Body of pancreas (tissue), 4 donors: ENCODE measurements around the gene RAB23. TPM values are rescaled to one million over a fixed set of nuclear protein-coding genes. Genes with fewer than 3 reads are reported as not detected.

Source experiments
- ATAC-seq: fragments of 150-250 bp; one replicate; pipeline ENCODE4 v1.9.1; 2016
- DNase-seq, 4 donors: peaks; one replicate each; pipeline ENCODE4 v3.0.0-alpha.2; 2019
- H3K27ac ChIP-seq, 4 donors: fragments of 200-600 bp; sonication (generic); 1 replicate in 3 of 4; 2 replicates in 1 of 4; pipeline versions ENCODE4 v1.5.1 to v1.6.1; 2016 to 2019; ENCODE audit warnings: mild to moderate bottlenecking in 1 of 4, mixed read lengths in 1 of 4, moderate library complexity in 1 of 4
- H3K27me3 ChIP-seq, 2 donors: fragments of 200-600 bp; sonication (generic); one replicate each; pipeline ENCODE4 v1.6.0; 2016; ENCODE audit warnings: mild to moderate bottlenecking in 1 of 2
- H3K36me3 ChIP-seq, 2 donors: fragments of 200-600 bp; sonication (generic); replicated peaks in 1 of 2; 2 replicates each; pipeline ENCODE4 v1.5.1; 2016; ENCODE audit warnings: low read depth in 2 of 2; ENCODE audit not compliant: insufficient read depth in 1 of 2
- H3K4me1 ChIP-seq: fragments of 200-600 bp; sonication (generic); one replicate; pipeline ENCODE4 v1.6.0; 2016
- H3K4me3 ChIP-seq, 2 donors: fragments of 200-600 bp; sonication (generic); 1 replicate in 1 of 2; 2 replicates in 1 of 2; pipeline ENCODE4 v1.5.1; 2016 to 2019
- H3K9me3 ChIP-seq, 3 donors: fragments of 200-600 bp; sonication (generic); 1 replicate in 2 of 3; 2 replicates in 1 of 3; pipeline ENCODE4 v1.5.1; 2016
- CTCF ChIP-seq, 7 experiments: fragments of 450-650 bp in 4 of 7; fragments of 200-600 bp in 3 of 7; sonication (generic) in 3 of 7; IDR thresholded peaks; one replicate each; pipeline ENCODE4 v1.5.1; 2016 to 2019; ENCODE audit warnings: antibody characterized with exemption in 7 of 7
- POLR2A ChIP-seq, 3 donors: fragments of 450-650 bp; IDR thresholded peaks; one replicate each; pipeline ENCODE4 v1.6.1; 2016; ENCODE audit warnings: antibody characterized with exemption in 3 of 3, mild to moderate bottlenecking in 2 of 3
- WGBS, 2 donors: methylation state at CpG; one replicate each; pipeline ENCODE4 v1.1.5; 2017; 5-methylcytosine and 5-hydroxymethylcytosine counted together
- intact Hi-C: fragments of 100-400 bp; cut with DNase I; formaldehyde crosslinking; loops from one replicate; pipeline ENCODE4 v1.15.1; 2023
- total RNA-seq, 2 donors: library from RNA; depleted of rRNA; stranded (reverse); fragments of >200 nt; gene quantifications; one replicate each; pipeline ENCODE4 v1.1.0, GENCODE V29; 2016

Gene RAB23
- total RNA-seq, 2 donors from 2014 or later, result 2.1 to 5.6 TPM

GRCh38 chr6:57207141-57207540 is 15.0 kb downstream of the RAB23 start:
- DNase-seq (no peak), ATAC-seq (no peak)
- Histone ChIP-seq H3K9me3 (no peaks in the 10 kb centered on the region), H3K4me1 (no peaks in the 10 kb centered on the region), H3K4me3 (no peak overlapping the region), H3K27ac (no peak overlapping the region), H3K36me3 (no peaks in the 10 kb centered on the region), H3K27me3 (no peaks in the 10 kb centered on the region)
- no peak for TF ChIP-seq POLR2A (IDR thresholded peaks at IDR 0.05)
- no peak for TF ChIP-seq CTCF (IDR thresholded peaks at IDR 0.05)
- intact Hi-C loops, result no loop called here
- 77 to 81% methylated on average over 2 of the region's 2 CpGs for WGBS, 2 donors

GRCh38 chr6:57205550-57206328 is 16.4 kb downstream of the RAB23 start:
- H3K9me3 ChIP-seq, result no peaks in the 10 kb centered on the region
- intact Hi-C loops, result no loop called here
- no peak for ATAC-seq
- no peak overlapping the region for H3K27ac ChIP-seq
- no peaks in the 10 kb centered on the region for H3K36me3 ChIP-seq
- no peaks in the 10 kb centered on the region for H3K27me3 ChIP-seq
- TF ChIP-seq CTCF (IDR thresholded peaks at IDR 0.05) (no peak), POLR2A (IDR thresholded peaks at IDR 0.05) (no peak)
- WGBS, 2 donors, result 79 to 86% methylated on average over 7 of the region's 7 CpGs
- no peak overlapping the region for H3K4me3 ChIP-seq
- DNase-seq, result no peak
- H3K4me1 ChIP-seq, result no peaks in the 10 kb centered on the region

DNA sequence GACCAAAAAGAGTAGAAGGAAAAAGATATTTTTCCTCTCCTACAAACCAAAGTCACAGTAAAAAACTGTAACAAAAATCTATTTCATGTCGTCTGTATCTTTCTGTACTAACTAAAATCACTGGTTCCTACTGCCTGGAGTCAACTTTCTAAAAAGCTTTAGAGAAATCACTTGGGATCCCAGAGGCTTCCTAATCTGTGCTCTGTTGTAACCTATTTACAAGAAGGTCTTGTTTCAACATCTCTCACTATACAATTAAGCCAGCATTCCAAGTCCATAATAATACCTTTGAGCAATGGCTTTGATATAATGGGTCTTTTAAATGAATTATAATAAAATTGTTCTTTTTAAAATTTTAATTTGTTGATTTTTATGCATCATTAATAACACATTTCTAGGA is 20.4 kb downstream of the RAB23 start:
- Histone ChIP-seq H3K9me3 (no peaks in the 10 kb centered on the region), H3K27ac (no peak overlapping the region), H3K36me3 (no peaks in the 10 kb centered on the region), H3K4me3 (no peak overlapping the region), H3K4me1 (no peaks in the 10 kb centered on the region), H3K27me3 (no peaks in the 10 kb centered on the region)
- DNase-seq (no peak), ATAC-seq (no peak)
- WGBS, 2 donors, result 68 to 75% methylated on average over 1 of the region's 1 CpG
- no peak for TF ChIP-seq POLR2A (IDR thresholded peaks at IDR 0.05)
- no peak for TF ChIP-seq CTCF (IDR thresholded peaks at IDR 0.05)
- intact Hi-C loops, result no loop called here

DNA sequence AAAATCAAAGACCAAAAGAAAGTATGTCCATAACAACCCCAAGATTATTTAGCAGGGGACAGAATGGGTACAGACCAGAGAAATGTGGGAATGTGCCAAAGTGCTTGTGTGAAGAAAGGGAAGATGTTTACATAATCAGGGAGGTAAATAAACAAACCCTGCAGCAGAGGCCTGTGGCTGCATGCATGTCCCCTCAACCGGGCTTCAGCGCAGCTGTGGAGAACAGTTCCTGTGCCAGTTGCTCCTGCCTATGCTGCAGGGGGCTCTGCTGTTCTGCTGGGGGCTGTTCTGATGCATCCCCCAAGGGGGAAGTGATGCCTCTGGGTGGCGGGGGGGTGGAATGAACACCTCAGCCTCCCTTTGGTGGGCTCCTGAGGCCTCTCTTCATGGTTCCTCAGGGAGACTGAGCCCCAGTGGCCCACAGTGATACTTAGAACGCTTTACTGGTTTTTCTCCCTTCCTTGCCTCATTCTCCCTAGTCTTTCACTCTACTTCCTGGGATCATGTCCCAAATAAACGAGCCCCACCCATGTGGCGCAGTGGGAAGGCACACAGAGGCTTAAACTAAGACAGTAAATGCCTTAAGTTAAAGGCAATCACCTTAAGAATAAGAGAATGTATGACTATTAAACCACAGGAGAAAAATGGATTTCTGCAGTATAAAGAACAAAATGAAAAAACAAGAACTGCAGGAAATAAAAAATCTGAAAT is 23.0 kb downstream of the RAB23 start:
- no peak overlapping the region for H3K27ac ChIP-seq
- no peaks in the 10 kb centered on the region for H3K4me1 ChIP-seq
- intact Hi-C loops, result no loop called here
- DNase-seq, result no peak
- no peak for ATAC-seq
- 61 to 76% methylated on average over 5 to 6 of the region's 6 CpGs for WGBS, 2 donors
- no peaks in the 10 kb centered on the region for H3K27me3 ChIP-seq
- no peaks in the 10 kb centered on the region for H3K9me3 ChIP-seq
- no peak overlapping the region for H3K4me3 ChIP-seq
- no peaks in the 10 kb centered on the region for H3K36me3 ChIP-seq
- no peak for TF ChIP-seq CTCF (IDR thresholded peaks at IDR 0.05)
- TF ChIP-seq POLR2A (IDR thresholded peaks at IDR 0.05), result no peak
